ENCODE results near the gene SHTN1.

- TF ChIP-seq CTCF (IDR thresholded peaks at IDR 0.05) (no peak), POLR2AphosphoS5 (IDR thresholded peaks at IDR 0.05; ENCODE audit: low read depth, low read length) (no peak), REST (IDR thresholded peaks at IDR 0.05; ENCODE audit: insufficient read depth in 1 of 2, low read depth in 2 of 2, low read length in 1 of 2) (no peak), SIN3A (IDR thresholded peaks at IDR 0.05; ENCODE audit: borderline replicate concordance, insufficient read depth, low read depth, low read length) (no peak), TCF7L2 (IDR thresholded peaks at IDR 0.05; ENCODE audit: low read depth, low read length) (no peak)
Observed at GRCh38 chr10:116868722-116869121, 136.3 kb downstream of the SHTN1 start.
